ENCODE measurements around the gene TMX4.

DNA sequence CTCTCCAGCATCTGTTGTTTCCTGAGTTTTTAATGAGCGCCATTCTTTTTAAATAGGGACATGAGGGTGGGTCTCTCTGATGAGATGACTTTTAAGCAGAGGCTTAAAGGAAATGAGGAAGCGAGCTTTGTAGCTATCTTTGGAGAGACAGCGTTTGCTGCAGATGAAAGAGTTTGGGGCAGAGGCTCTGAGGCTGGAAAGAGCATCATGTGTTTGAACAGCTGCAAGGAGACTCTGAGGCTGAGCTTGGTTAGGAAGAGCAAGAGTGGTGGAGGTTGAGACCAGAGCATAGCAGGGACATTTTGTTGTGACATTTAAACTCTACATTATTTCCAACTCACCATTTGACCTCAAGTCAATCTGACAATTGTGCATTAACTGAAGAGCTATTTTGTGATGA is 38.3 kb upstream of the TMX4 start:
- no peak for TF ChIP-seq POLR2AphosphoS5 (IDR thresholded peaks at IDR 0.05; ENCODE audit: borderline replicate concordance, low read depth, low read length)
- TF ChIP-seq EZH2 (IDR thresholded peaks at IDR 0.05) = no peak
